Erythroblast (primary cell): ENCODE results near the gene LAMB3.

Source experiments
- GATA1 ChIP-seq: IDR thresholded peaks from 2 replicates; pipeline ENCODE4 v1.6.1; 2011; ENCODE audit warnings: low read depth, mild to moderate bottlenecking, control low read depth, low read length, moderate library complexity
- POLR2A ChIP-seq: IDR thresholded peaks from 2 replicates; pipeline ENCODE4 v1.6.1; 2011; ENCODE audit warnings: mild to moderate bottlenecking, low read length

DNA sequence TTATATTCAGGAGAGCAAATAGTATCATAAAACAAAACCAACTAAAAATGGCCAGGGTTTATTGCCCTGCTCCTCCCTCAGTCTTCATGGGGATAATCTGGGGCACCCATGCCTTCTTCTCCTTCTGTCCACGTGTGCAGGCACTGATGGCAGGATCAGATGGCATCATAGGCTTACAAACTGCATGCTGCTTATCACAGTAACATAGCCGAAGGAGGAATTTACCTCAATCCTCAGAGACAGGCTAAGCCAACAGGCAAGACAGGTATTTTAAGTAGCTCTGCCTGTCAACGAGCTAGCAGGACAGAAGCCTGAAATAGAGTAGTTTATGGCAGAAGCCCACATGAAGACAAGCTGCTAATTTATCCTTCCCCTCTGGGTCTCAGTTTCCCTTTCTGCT lies 9.4 kb downstream of the LAMB3 start:
- TF ChIP-seq POLR2A (no peak), GATA1 (no peak)
